ENCODE data around the gene ZNF462. TPM values are rescaled to one million over a fixed set of nuclear protein-coding genes. Genes with fewer than 3 reads are reported as not detected.

ZNF462 gene
- total and polyA plus RNA-seq, 2 experiments from 2014 or later: 40.0 to 101 TPM

GRCh38 chr9:106879439-106879882, 16.5 kb downstream of the ZNF462 start:
- Histone ChIP-seq H3K36me3 (ENCODE audit: insufficient read depth) (no peaks in the 10 kb centered on the region), H3K4me2 (peak overlapping the region; percentile 67), H3K4me1 (ENCODE audit: insufficient read depth) (peaks cover 87% of the 10 kb centered on the region), H3K9me2 (ENCODE audit: insufficient read depth) (no peaks in the 10 kb centered on the region), H2AFZ (no peak overlapping the region), H3K4me3 (no peak overlapping the region; the same call in 1 of the 2 replicates), H3F3A (replicated peaks; ENCODE audit: low read depth) (no peaks in the 10 kb centered on the region), H3K27me3 (ENCODE audit: insufficient read depth) (no peaks in the 10 kb centered on the region), H4K20me1 (replicated peaks; ENCODE audit: insufficient read depth) (peaks cover 27% of the 10 kb centered on the region), H3K79me2 (replicated peaks; ENCODE audit: insufficient read depth) (peaks cover 98% of the 10 kb centered on the region), H3K27ac (ENCODE audit: low read depth) (no peak overlapping the region)
- no peaks in the 10 kb centered on the region for H3K9me3 Mint-ChIP-seq
- H3K27me3 Mint-ChIP-seq (ENCODE audit: insufficient read depth, low read depth, poor library complexity): peaks cover 8% of the 10 kb centered on the region
- peak overlapping the region; percentile 54; the same call in 1 of the 2 replicates for H3K27ac Mint-ChIP-seq
- no peak overlapping the region for H3K4me3 Mint-ChIP-seq
- peaks cover 24% of the 10 kb centered on the region; the same call in 2 of the 3 replicates for H3K36me3 Mint-ChIP-seq (ENCODE audit: low read depth)
- ATAC-seq: peak; percentile 5; the same call in 2 of the 3 replicates
- H3K4me1 Mint-ChIP-seq: peaks cover 94% of the 10 kb centered on the region
- TF ChIP-seq ZNF114 (CRISPR knock-in tag; IDR thresholded peaks at IDR 0.05) (no peak), POLR2AphosphoS5 (IDR thresholded peaks at IDR 0.05; ENCODE audit: low read depth) (no peak), NANOG (IDR thresholded peaks at IDR 0.05; ENCODE audit: borderline replicate concordance) (no peak), EZH2 (IDR thresholded peaks at IDR 0.05; ENCODE audit: low read depth, unreplicated experiment) (no peak), CTCF (conservative IDR thresholded peaks at IDR 0.05; ENCODE audit: low read depth in 2 of 2) (no peak), STAT1 (IDR thresholded peaks at IDR 0.05; ENCODE audit: unreplicated experiment) (no peak), JUNB (IDR thresholded peaks at IDR 0.05; ENCODE audit: unreplicated experiment) (no peak), ETS1 (IDR thresholded peaks at IDR 0.05) (no peak), REST (IDR thresholded peaks at IDR 0.05; ENCODE audit: unreplicated experiment) (no peak), EZH2phosphoT487 (IDR thresholded peaks at IDR 0.05; ENCODE audit: unreplicated experiment) (no peak), CREB1 (CRISPR knock-in tag; IDR thresholded peaks at IDR 0.05; ENCODE audit: low read depth) (no peak), ZNF331 (CRISPR knock-in tag; IDR thresholded peaks at IDR 0.05; ENCODE audit: low read depth) (no peak), ZNF462 (CRISPR knock-in tag; IDR thresholded peaks at IDR 0.05) (no peak)
- DNase-seq (ENCODE audit: low spot score): no peak
